H9 (cell line): ENCODE data around the gene EML1. TPM values are rescaled to one million over a fixed set of nuclear protein-coding genes. Genes with fewer than 3 reads are reported as not detected.

ENCODE experiments used
- DNase-seq: peaks from one replicate; pipeline ENCODE4 v3.0.0-alpha.2; 2017
- H2AFZ ChIP-seq: one replicate; pipeline ENCODE4 v1.6.1; 2013; ENCODE audit warnings: mild to moderate bottlenecking, low read length, control low read depth, moderate library complexity
- H2AK5ac ChIP-seq: 2 replicates; pipeline ENCODE4 v1.6.1; 2013; ENCODE audit warnings: low read length, control low read depth, mixed read lengths; ENCODE audit not compliant: insufficient read length
- H2BK120ac ChIP-seq: one replicate; pipeline ENCODE4 v1.6.1; 2013; ENCODE audit warnings: low read depth, mild to moderate bottlenecking, low read length, control low read depth, inconsistent platforms; ENCODE audit not compliant: poor library complexity, severe bottlenecking
- H2BK12ac ChIP-seq: 2 replicates; pipeline ENCODE4 v1.6.1; 2013; ENCODE audit warnings: low read length, control low read depth, mixed read lengths, low read depth; ENCODE audit not compliant: insufficient read length
- H2BK15ac ChIP-seq: 2 replicates; pipeline ENCODE4 v1.6.1; 2013; ENCODE audit warnings: low read depth, low read length, control low read depth
- H2BK20ac ChIP-seq: one replicate; pipeline ENCODE4 v1.6.1; 2013; ENCODE audit warnings: low read depth, mild to moderate bottlenecking, low read length, control low read depth, inconsistent platforms; ENCODE audit not compliant: poor library complexity, severe bottlenecking
- H2BK5ac ChIP-seq: 2 replicates; pipeline ENCODE4 v1.6.1; 2013; ENCODE audit warnings: low read length, control low read depth, mixed read lengths; ENCODE audit not compliant: insufficient read length
- H3K14ac ChIP-seq: 2 replicates; pipeline ENCODE4 v1.6.1; 2013; ENCODE audit warnings: low read length, control low read depth; ENCODE audit not compliant: insufficient read depth
- H3K18ac ChIP-seq: 2 replicates; pipeline ENCODE4 v1.6.1; 2013; ENCODE audit warnings: low read depth, mild to moderate bottlenecking, mixed read lengths, low read length, control low read depth; ENCODE audit not compliant: insufficient read length
- H3K23ac ChIP-seq: 2 replicates; pipeline ENCODE4 v1.6.1; 2013; ENCODE audit warnings: low read length, control low read depth, mixed read lengths, low read depth; ENCODE audit not compliant: insufficient read length
- H3K23me2 ChIP-seq: 2 replicates; pipeline ENCODE4 v1.6.1; 2013; ENCODE audit warnings: low read depth, mild to moderate bottlenecking, mixed read lengths, low read length, control low read depth; ENCODE audit not compliant: insufficient read length, poor library complexity, severe bottlenecking
- H3K27ac ChIP-seq: 2 replicates; pipeline ENCODE4 v1.5.1; 2013; ENCODE audit warnings: low read length, control low read depth, mixed read lengths, low read depth; ENCODE audit not compliant: insufficient read length
- H3K27me3 ChIP-seq: 2 replicates; pipeline ENCODE4 v1.6.1; 2013; ENCODE audit warnings: low read length, control low read depth, inconsistent platforms; ENCODE audit not compliant: insufficient read depth
- H3K4ac ChIP-seq: 2 replicates; pipeline ENCODE4 v1.6.1; 2013; ENCODE audit warnings: low read depth, mild to moderate bottlenecking, control low read depth, inconsistent platforms, low read length, moderate library complexity
- H3K4me1 ChIP-seq: 2 replicates; pipeline ENCODE4 v1.6.1; 2013; ENCODE audit warnings: low read length, control low read depth, inconsistent platforms; ENCODE audit not compliant: insufficient read depth
- H3K4me2 ChIP-seq: 2 replicates; pipeline ENCODE4 v1.6.1; 2013; ENCODE audit warnings: low read length, control low read depth, mixed read lengths; ENCODE audit not compliant: insufficient read length, insufficient read depth
- H3K56ac ChIP-seq: 2 replicates; pipeline ENCODE4 v1.6.1; 2013; ENCODE audit warnings: low read depth, mild to moderate bottlenecking, mixed read lengths, low read length, control low read depth; ENCODE audit not compliant: insufficient read length
- H3K79me1 ChIP-seq: 2 replicates; pipeline ENCODE4 v1.6.1; 2013; ENCODE audit warnings: low read depth, mild to moderate bottlenecking, moderate library complexity, low read length, control low read depth, inconsistent platforms; ENCODE audit not compliant: insufficient read depth, poor library complexity, severe bottlenecking
- H3K79me2 ChIP-seq: 2 replicates; pipeline ENCODE4 v1.6.1; 2013; ENCODE audit warnings: low read length, control low read depth, inconsistent platforms; ENCODE audit not compliant: insufficient read depth
- H3K9ac ChIP-seq: 2 replicates; pipeline ENCODE4 v1.6.1; 2013; ENCODE audit warnings: low read length, control low read depth, mixed read lengths; ENCODE audit not compliant: insufficient read length; ENCODE audit errors: extremely low read depth
- H3K9me3 ChIP-seq: one replicate; pipeline ENCODE4 v1.6.1; 2013; ENCODE audit warnings: low read depth, low read length, inconsistent platforms; ENCODE audit not compliant: control insufficient read depth
- H3T11ph ChIP-seq: one replicate; pipeline ENCODE4 v1.6.1; 2013; ENCODE audit warnings: mild to moderate bottlenecking, low read length, control low read depth, inconsistent platforms
- H4K20me1 ChIP-seq: one replicate; pipeline ENCODE4 v1.6.1; 2013; ENCODE audit not compliant: control insufficient read depth, insufficient read length, insufficient read depth
- H4K5ac ChIP-seq: 2 replicates; pipeline ENCODE4 v1.6.1; 2013; ENCODE audit warnings: low read depth, mild to moderate bottlenecking, mixed read lengths, low read length, control low read depth; ENCODE audit not compliant: insufficient read length
- H4K8ac ChIP-seq: replicated peaks from 2 replicates; pipeline ENCODE4 v1.6.1; 2013; ENCODE audit warnings: low read length, control low read depth, mixed read lengths, low read depth; ENCODE audit not compliant: insufficient read length
- H4K91ac ChIP-seq: 2 replicates; pipeline ENCODE4 v1.6.1; 2013; ENCODE audit warnings: low read depth, mild to moderate bottlenecking, moderate library complexity, mixed read lengths, low read length, control low read depth; ENCODE audit not compliant: insufficient read length
- H3K27ac Mint-ChIP-seq, 3 experiments: 2 replicates in 2 of 3; 3 replicates in 1 of 3; pipeline ENCODE4 v1.8.0; 2020 to 2021; ENCODE audit warnings: mixed read lengths in 3 of 3, mild to moderate bottlenecking in 1 of 3, moderate library complexity in 1 of 3
- H3K27me3 Mint-ChIP-seq: 2 replicates; pipeline ENCODE4 v1.8.0; 2021; ENCODE audit warnings: low read depth, mild to moderate bottlenecking, moderate library complexity, mixed read lengths
- H3K36me3 Mint-ChIP-seq, 3 experiments: 2 replicates in 2 of 3; 3 replicates in 1 of 3; pipeline ENCODE4 v1.8.0; 2020 to 2021; ENCODE audit warnings: low read depth in 3 of 3, mixed read lengths in 3 of 3; ENCODE audit not compliant: insufficient read depth in 1 of 3
- H3K4me1 Mint-ChIP-seq, 2 experiments: 2 replicates each; pipeline ENCODE4 v1.8.0; 2020; ENCODE audit warnings: mixed read lengths in 2 of 2
- H3K4me3 Mint-ChIP-seq, 2 experiments: 2 replicates in 1 of 2; 3 replicates in 1 of 2; pipeline ENCODE4 v1.8.0; 2020 to 2021; ENCODE audit warnings: mild to moderate bottlenecking in 2 of 2, mixed read lengths in 2 of 2, moderate library complexity in 1 of 2
- H3K9me3 Mint-ChIP-seq, 2 experiments: 2 replicates in 1 of 2; 3 replicates in 1 of 2; pipeline ENCODE4 v1.8.0; 2020; ENCODE audit warnings: mild to moderate bottlenecking in 2 of 2, mixed read lengths in 2 of 2, moderate library complexity in 1 of 2
- CTCF ChIP-seq: fragments of 200-600 bp; sonication (generic); conservative IDR thresholded peaks from 3 replicates; pipeline ENCODE4 v1.8.0; 2021; ENCODE audit warnings: antibody characterized with exemption, mild to moderate bottlenecking
- WGBS: extraction: QIAGEN DNeasy Blood & Tissue Kit; methylation state at CpG from one replicate; pipeline ENCODE4 v1.1.7; 2013; ENCODE audit warnings: missing lambda C conversion rate, low lambda C conversion rate, mixed read lengths; ENCODE audit not compliant: insufficient read length; ENCODE audit errors: extremely low coverage; 5-methylcytosine and 5-hydroxymethylcytosine counted together
- total RNA-seq: library from RNA; stranded (reverse); gene quantifications from 2 replicates; pipeline ENCODE4 v1.2.1, GENCODE V29; 2021

EML1 gene
- total RNA-seq, 1 experiment from 2014 or later: 16.7 TPM

- H3K27ac ChIP-seq: no peak overlapping the region
- H3K4me1 ChIP-seq: no peaks in the 10 kb centered on the region; the same call in 1 of the 2 replicates
- Mint-ChIP-seq H3K4me3 (no peak overlapping the region), H3K27me3 (peaks cover 25% of the 10 kb centered on the region), H3K9me3 (peaks cover 12 to 13% of the 10 kb centered on the region in 2 experiments), H3K4me1 (peaks cover 13 to 14% of the 10 kb centered on the region in 2 experiments), H3K36me3 (peaks cover 3 to 15% (median 6%) of the 10 kb centered on the region in 3 experiments; a peak in 6 of 7 replicates), H3K27ac (no peak overlapping the region)
- WGBS: no CpG with 5 or more reads among the region's 14 CpGs
- H2AK5ac ChIP-seq: no peak overlapping the region
- no peaks in the 10 kb centered on the region for H3K27me3 ChIP-seq
- H2AFZ ChIP-seq: no peak overlapping the region
- no peak overlapping the region; the same call in 1 of the 2 replicates for H3K14ac ChIP-seq
- H3K56ac ChIP-seq: no peak overlapping the region
- H3K79me1 ChIP-seq: no peaks in the 10 kb centered on the region
- H3T11ph ChIP-seq: no peak overlapping the region
- H3K18ac ChIP-seq: no peak overlapping the region
- no peak overlapping the region for H2BK15ac ChIP-seq
- no peak overlapping the region for H3K9ac ChIP-seq
- no peaks in the 10 kb centered on the region for H3K9me3 ChIP-seq
- H3K79me2 ChIP-seq: no peaks in the 10 kb centered on the region
- no peak overlapping the region for H3K4ac ChIP-seq
- no peaks in the 10 kb centered on the region for H4K20me1 ChIP-seq
- no peak overlapping the region for H2BK5ac ChIP-seq
- TF ChIP-seq CTCF: no peak
- H3K23ac ChIP-seq: no peak overlapping the region
- H2BK20ac ChIP-seq: no peak overlapping the region
- H2BK12ac ChIP-seq: no peak overlapping the region
- no peak overlapping the region for H4K5ac ChIP-seq
- no peak overlapping the region for H4K91ac ChIP-seq
- no peak overlapping the region for H3K4me2 ChIP-seq
- H3K23me2 ChIP-seq: no peaks in the 10 kb centered on the region
- no peak for DNase-seq
- no peak overlapping the region for H2BK120ac ChIP-seq
- no peak overlapping the region for H4K8ac ChIP-seq
These were observed 11.2 kb upstream of the EML1 start for GRCh38 chr14:99781853-99782610.
